Ishikawa (cell line): Measurements from ENCODE around the gene GDF15.

Experiments used
- CEBPB ChIP-seq: IDR thresholded peaks from 2 replicates; pipeline ENCODE4 v1.6.1; 2012
- EGR1 ChIP-seq: IDR thresholded peaks from 2 replicates; pipeline ENCODE4 v1.6.1; 2012
- EP300 ChIP-seq: IDR thresholded peaks from 2 replicates; pipeline ENCODE4 v1.6.1; 2012; ENCODE audit warnings: borderline replicate concordance
- MAX ChIP-seq: IDR thresholded peaks from 2 replicates; pipeline ENCODE4 v1.6.1; 2012
- RAD21 ChIP-seq: IDR thresholded peaks from 2 replicates; pipeline ENCODE4 v1.6.1; 2012; ENCODE audit warnings: low read depth
- REST ChIP-seq: IDR thresholded peaks from 2 replicates; pipeline ENCODE4 v1.6.1; 2012; ENCODE audit warnings: low read depth, mild to moderate bottlenecking
- TAF1 ChIP-seq: IDR thresholded peaks from 2 replicates; pipeline ENCODE4 v1.6.1; 2012; ENCODE audit warnings: low read depth, mild to moderate bottlenecking
- TEAD4 ChIP-seq: IDR thresholded peaks from 2 replicates; pipeline ENCODE4 v1.6.1; 2012
- USF1 ChIP-seq: IDR thresholded peaks from 2 replicates; pipeline ENCODE4 v1.6.1; 2012

GRCh38 chr19:18384775-18385174, 1.2 kb upstream of the GDF15 start:
- TF ChIP-seq EGR1 = no peak
- no peak for TF ChIP-seq REST
- no peak for TF ChIP-seq EP300
- TF ChIP-seq MAX = no peak
- no peak for TF ChIP-seq TAF1
- no peak for TF ChIP-seq USF1
- TF ChIP-seq RAD21 = no peak
- TF ChIP-seq TEAD4 = no peak
- no peak for TF ChIP-seq CEBPB
